HG03045 (cell line): ENCODE results near the gene RAD9B.
"Not testable (repeated sequence)": the region's sequence is repeated elsewhere in the genome, so short reads cannot be mapped to it uniquely, and the experiment has no call there.

Source experiments
- ATAC-seq: cut with Tn5 transposase; IDR thresholded peaks from one replicate; pipeline ENCODE4 v1.9.1; 2021; ENCODE audit warnings: mild to moderate bottlenecking, moderate library complexity; ENCODE audit not compliant: unreplicated experiment

The RAD9B gene

DNA sequence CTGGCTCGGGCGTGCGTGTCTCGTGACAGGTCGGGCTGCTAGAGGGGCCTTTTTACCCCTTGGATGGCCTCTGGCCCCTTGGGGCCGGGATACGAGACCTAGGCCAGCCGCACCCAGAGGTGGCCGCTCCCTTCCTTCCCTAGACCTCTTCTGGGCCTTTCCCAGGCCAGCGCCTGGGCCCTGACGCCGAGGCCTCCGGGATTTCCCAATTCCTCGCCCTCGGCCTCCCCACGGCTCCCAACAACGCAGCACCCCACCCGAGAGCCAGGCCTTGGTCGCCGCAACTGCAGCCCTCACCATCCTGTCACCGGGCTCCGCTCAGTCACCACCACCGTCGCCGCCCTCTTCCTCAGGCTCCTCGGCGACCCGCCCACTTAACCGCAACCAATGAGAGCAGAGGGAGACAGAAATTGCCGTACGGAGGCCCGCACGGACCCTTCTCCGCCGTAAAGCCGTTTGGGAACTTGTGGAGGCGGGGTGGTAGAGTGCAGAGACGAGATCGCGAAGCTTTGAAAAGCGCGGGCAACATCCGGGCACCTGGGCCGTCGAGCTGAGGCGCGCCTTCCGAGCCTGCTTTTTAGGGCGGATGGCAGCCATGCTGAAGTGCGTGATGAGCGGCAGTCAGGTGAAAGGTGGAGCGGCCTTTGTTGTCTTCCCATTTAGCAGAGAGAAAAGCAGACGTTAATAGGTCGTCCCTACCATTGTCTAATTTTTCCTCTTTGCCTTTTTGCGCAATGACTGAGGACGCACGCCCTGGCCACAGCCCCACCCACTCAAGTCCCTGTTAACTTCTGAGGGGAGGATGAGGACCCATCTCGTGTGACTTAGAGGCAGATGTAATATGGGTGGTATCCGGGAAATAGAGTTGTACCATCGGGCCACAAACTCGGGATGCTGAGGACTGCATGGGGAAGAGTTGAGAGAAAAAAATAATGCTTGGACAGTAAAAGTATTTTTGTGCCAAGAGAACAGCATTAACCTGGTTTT is at the start of gene RAD9B, which contains the start of gene VPS29:
TSS of gene RAD9B (plus strand) at position 580 of the 987 bp plus-strand sequence. CDS start at position 587, 7 bp downstream.
TSS of gene VPS29 (minus strand) at position 360 of the 987 bp plus-strand sequence. CDS start at position 300, 60 bp downstream.
- peak; percentile 88 for ATAC-seq

DNA sequence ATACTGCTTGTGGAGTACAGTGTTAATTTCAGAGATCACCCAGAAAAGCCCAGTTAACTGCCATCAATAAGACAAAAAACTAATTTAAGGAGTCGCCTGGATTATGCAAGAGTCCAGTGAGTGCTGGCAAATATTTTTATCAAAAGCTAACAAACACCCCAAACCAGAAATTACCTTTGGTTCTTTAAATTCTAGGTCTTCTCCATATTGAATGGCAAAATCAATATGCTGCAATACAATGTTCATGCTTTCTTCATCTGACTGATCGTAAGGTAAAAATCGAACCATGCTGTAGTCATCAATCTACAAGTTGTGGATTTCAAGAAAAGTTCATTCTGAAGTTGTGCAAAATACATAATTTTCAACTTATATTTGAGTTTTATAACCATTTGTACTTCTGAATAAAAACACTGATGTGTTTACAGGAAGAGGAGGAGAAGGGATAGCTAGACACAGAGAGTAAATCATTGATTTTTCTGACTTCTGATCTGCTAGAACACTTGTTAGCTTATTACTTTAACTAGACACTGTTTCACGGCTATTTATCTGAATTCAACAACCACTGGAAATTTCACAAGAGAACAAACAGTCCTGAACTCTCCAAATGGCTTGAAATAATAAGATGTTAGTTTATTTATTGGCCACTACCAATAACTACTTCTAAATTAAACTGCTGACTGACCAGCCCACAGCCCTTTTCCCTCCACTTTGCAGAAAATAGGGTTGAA is 48.4 kb upstream of the RAD9B start:
- ATAC-seq = no peak

DNA sequence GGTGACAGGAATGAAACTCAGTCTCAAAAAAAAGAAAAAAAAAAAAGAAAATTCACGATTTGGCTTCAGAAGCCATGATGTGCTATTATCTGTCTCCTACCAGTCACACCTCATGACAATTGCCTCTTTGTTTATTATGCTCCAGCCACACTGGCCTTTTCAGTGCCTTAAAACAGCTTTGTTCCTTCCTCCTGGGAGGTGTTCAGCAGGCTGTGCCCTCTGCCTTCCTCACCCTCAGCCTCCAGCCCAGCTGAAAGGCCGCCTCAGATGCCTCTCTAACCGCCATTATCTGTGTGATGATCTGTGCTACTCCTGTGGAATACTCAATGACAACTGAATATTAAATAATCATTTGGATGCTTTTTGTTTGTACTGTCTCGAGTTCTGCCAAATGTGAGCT is 43.4 kb upstream of the RAD9B start:
- no peak for ATAC-seq

DNA sequence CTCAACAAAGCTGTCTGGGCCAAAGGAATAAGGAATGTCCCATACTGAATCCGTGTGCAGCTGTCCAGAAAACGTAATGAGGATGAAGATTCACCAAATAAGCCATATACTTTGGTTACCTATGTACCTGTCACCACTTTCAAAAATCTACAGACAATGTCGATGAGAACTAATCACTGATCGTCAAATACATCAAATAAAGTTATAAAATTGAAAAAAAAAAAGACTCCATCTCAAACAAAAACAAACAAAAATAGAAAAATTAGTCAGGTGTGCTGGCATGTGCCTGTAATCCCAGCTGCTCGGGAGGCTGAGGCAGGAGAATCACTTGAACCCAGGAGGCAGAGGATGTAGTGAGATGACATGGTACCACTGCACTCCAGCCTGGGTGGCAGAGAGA is 40.9 kb upstream of the RAD9B start:
- not testable (repeated sequence) for ATAC-seq

DNA sequence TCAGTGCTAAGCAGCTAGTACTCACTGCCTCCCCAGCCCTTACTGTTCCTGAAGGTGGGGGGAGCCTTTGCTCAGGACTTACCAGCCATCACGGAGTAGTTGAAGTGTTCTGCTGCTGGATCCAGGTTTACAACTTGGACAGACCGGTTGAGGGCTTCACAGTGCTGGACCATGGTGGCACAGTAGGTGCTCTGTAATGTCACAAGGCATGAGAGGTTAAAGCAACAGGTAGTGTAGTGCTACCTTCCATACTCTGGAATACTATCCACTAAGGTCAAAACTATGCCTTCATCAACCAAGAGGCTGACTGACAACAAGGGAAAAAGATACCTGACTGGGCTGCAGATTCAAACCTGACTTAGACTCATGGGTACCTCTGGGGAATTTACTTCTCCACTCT is 37.1 kb upstream of the RAD9B start:
- no peak for ATAC-seq

DNA sequence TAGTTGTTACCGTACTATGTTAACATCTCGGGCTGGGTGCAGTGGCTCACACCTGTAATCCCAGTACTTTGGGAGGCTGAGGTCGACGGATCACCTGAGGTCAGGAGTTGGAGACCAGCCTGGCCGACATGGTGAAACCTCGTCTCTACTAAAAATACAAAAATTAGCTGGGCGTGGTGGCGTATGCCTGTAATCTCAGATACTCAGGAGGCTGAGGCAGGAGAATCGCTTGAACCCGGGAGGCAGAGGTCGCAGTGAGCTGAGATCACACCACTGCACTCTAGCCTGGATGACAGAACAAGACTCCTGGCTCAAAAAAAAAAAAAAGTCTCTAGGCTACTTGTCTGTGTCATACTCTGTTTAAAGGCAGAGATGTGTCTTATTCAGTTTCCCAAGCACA is 36.4 kb upstream of the RAD9B start:
- not testable (repeated sequence) for ATAC-seq

DNA sequence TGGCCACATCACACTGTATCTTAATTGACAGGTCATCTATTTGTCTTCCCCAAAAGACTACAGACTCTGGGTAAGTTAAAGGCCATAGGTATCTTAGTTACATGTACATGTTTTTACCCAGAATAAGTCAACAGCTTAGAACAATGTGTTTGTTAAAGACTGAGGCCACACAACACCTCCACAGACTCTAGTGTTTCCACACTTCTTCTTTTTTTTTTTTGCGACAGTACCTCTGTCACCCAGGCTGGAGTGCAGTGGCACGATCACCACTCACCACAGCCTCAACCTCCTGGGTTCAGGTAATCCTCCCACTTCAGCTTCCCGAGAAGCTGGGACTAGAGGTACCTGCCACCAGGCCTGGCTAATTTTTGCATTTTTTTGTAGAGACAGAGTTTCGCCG is 35.3 kb upstream of the RAD9B start:
- no peak for ATAC-seq

DNA sequence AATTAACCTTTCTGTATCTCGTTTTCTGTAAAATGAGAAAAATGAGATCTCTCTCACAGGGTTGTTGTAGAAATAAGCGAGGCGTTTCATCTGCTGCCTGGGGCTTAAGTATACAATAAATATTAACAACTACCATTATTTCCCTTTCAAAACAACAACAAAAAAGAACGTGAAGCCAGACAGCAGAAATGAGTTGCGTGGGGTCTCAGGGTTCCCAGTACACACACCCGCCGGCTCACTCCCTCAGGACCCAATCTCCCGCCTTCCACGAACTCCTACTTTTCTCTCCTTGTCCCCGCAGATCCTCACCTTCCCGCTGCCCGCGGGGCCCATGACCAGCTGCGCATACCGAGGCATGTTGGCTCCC is 34.3 kb upstream of the RAD9B start:
- no peak for ATAC-seq

DNA sequence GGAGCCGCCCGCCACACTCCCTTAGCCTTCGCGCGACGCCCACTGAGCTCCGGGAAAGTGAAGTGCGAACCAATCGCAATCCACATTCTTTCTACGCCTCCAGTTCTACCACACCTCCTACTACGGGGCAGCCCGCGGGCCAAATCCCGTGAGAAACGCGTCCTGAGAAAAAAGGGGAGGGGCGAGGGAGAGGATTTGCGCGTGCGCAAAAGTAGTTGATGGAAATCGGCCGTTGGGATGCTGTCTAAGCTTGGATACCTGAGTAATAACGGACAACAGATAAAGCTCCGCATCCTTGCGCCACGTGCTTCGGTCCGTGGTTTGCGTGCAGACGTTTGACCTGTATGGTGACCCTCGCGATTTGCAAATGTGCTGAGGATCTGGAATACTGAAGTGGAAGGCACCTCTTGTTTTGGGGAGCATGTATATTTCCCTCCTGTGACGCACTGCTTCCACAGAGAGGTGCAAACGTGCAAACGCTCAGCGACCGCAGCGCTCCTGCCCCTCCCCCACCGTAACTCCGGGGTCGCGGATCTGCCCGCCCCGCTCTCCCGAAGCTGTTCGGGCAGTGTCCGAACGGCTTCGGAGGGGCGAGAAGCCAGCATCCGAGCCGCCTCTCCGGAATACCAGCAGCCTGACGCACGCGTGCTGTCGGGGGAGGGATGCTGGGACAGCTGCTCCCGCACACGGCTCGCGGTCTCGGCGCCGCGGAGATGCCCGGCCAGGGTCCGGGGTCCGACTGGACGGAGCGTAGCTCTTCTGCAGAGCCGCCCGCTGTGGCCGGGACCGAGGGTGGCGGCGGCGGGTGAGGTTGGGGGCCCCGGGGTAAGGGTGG is 33.7 kb upstream of the RAD9B start, which contains the start of the genes FAM216A and GPN3:
TSS of gene FAM216A (plus strand) at position 632 of the 835 bp plus-strand sequence. CDS start at position 663, 31 bp downstream.
TSS of gene GPN3 (minus strand) at position 44 of the 835 bp plus-strand sequence. CDS start 54 bp downstream, outside the sequence.
- ATAC-seq = peak; percentile 76

DNA sequence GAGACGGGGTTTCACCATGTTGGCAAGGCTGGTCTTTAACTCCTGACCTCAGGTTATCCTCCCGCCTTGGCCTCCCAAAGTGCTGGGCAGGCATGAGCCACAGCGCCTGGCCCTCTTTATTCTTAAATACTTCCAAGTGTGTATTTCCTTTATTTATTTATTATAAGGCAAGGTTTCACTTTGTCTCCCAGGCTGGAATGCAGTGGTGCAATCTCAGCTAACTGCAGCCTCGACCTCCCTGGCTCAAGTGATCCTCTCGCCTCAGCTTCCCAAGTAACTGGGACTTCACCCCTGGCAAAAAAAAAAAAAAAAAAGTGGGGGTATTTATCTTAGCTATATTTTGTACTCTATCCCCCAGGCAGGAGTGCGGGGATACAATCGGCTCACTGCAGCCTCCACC is 26.7 kb upstream of the RAD9B start:
- no peak for ATAC-seq

DNA sequence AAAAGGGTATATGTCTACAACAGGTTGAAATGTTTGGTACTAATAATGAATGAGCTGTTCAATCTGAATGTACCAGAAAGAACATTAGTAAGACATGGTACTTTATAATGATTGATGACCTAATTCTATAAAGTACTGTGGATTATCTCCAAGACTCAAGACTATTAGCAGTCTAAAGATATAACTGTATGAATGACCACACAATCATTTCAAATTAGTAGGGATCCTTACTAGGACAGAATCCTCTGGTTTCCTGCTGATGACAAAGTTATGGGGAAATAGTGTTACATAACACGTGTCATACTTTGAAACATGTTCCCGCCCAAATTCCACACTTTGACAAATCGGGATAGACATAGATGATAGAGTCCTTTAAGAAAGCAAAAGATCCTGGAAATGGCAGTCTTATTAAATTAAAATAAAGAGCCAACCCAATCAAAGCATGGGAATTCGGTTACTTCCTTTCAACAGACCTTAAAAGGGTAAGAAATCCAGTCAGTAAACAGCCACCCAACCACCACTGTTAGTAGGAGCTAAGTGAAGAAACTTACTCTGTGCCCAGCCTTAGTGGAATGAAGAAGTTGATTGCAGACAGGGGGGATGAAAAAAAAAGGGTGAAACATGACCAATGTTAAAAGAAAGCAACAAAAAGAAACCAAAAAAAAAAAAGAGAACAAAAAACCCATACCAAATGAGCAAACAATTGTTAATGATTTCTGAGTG is 3.0 kb upstream of the RAD9B start:
- ATAC-seq = no peak

DNA sequence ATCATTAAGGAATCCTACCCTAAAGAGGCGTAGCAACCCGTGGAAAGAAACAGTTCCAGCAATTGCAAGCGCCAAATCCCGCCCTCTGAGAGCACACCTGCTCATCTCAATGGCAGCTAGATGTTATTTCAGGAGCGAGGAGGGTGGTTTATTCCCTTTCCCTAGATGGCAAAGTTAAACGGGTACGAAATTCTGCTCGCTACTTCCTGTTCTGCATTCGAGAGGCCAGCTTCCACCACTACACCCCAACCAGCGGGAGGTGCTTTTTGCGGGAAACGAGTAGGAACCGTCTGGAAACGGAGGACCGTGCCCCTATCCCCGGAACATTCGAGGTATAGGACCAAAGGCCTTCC is 756 bp upstream of the RAD9B start:
- peak; percentile 5 for ATAC-seq

DNA sequence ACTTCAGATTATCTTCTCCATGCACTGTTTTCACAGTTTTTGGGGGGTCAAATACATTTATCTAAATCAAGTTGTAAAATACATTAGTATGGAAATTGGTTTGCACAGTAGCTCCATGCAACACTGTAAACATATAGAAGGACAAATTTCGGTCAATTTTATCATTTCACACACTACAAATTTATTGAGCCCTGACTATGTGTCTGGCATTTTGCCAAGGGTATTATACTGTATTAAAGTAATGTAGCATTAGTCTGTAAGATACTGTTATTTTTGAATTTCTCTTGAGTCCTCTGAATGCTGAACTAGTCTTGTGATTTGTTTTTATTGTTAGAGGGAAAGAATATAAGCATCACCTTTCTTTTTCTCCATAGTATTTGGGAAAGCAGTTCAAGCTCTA is 1.3 kb downstream of the RAD9B start:
- no peak for ATAC-seq

DNA sequence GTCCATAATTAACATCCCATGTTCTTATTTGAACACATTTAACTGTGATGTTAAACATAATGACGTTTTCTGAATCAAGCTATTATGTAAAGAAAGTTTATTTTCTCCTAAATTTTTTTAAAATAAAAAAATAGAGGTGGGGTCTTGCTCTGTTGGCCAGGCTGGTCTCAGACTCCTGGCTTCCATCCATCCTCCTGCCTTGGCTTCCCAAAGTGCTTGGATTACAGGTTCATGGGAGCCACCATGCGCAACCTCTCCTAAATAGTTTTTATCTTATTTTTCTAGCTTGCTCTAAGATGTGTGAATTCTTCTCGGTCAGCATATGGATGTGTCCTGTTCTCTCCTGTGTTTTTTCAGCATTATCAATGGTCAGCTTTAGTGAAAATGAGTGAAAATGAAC is 3.2 kb downstream of the RAD9B start:
- ATAC-seq = no peak

DNA sequence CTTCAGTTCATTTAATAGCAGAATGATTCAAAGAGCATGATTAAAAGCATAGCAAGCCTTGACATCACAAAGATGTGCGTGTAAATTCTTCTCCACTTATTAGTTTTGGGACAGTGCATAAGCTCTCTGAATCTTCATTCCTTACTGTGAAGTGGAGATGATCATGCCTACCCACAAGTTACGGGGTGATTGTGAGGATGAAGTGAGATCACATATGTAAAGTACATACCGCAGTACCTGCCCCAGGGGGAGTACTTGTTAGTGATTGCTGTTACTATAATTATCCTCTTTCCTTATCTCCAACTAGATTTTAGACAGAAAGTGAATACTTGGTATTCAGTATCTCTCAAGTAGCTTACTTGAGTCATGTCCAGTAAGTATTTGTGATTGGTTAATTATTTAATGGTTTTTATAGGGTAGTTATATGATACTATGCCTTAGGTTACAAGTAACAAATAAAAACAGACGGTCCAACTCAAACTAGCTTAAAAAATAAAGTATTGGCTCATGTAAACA is 6.0 kb downstream of the RAD9B start:
- no peak for ATAC-seq

DNA sequence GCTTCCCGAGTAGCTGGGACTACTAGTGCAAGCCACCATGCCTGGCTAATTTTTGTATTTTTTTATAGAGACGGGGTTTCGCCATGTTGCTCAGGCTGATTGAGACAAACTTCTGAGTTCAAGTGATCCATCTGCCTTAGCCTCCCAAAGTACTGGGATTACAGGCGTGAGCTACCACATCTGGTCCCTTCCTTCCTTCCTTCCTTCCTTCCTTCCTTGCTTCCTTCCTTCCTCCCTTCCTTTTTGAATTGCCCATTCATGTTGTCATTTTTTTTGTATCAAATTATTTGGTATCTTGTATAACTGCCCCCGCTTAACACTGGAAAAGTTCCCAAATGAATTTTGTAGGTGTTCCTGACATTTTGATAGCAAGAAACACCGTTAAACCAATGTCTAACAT is 11.7 kb downstream of the RAD9B start:
- no peak for ATAC-seq

DNA sequence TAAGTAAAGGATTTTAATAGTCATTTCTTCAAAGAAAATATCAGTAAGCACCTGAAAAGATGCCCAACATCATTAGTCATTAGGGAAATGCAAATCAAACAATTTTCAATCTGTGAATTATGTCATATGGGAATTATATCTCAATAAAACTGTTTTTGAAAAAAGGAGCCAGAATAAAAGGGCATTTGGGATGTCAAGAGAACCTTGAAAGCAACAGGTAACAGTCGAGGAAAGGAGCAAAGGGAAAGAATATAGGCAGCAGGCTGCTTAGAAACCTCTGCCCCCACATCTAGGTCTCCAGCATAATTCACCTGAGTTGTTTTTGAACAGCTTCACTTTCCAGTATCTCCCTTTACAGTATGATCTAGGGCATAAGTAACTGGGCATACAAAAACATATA is 12.2 kb downstream of the RAD9B start:
- ATAC-seq = no peak

DNA sequence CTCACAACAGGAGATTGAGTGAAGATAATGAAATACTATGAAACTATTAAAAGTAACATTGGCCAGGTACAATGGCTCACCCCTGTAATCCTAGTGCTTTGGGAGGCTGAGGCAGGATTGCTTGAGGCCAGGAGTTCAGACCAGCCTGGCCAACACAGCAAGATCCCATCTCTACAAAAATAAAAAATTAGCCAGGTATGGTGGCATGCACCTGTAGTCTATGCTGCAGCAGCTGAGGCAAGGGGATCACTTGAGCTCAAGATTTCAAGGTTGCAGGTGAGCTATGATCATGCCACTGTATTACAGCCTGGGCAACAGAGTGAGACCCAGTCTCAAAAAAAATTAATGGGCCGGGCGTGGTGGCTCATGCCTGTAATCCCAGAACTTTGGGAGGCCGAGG is 14.9 kb downstream of the RAD9B start:
- no peak for ATAC-seq

DNA sequence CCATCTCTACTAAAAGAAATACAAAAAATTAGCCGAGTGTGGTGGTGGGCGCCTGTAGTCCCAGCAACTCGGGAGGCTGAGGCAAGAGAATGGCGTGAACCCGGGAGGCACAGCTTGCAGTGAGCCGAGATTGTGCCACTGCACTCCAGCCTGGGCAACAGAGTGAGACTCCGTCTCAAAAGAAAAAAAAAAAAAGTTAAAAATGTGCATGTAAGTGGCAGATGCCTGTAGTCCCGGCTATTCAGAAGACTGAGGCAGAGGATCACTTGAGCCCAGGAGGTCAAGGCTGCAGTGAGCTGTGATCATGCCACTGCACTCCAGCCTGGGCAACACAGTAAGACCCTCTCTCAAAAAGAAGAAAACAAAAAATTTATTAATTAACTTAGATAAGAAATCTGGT is 15.9 kb downstream of the RAD9B start:
- ATAC-seq = not testable (repeated sequence)
